Activated CD8-positive, alpha-beta memory T cell treated with anti-CD3 and anti-CD28 coated beads, Interleukin-2, amount 10 ng/mL, durations not matched to agents 7 days and 5 days (primary cell): ENCODE measurements around the gene OSBPL9. TPM values are rescaled to one million over a fixed set of nuclear protein-coding genes. Genes with fewer than 3 reads are reported as not detected.
A peak's percentile ranks its signal among the peaks of the same experiment; 100 is the strongest.

Experiments
- ATAC-seq: fragments of 150-1000 bp; cut with Tn5 transposase; one replicate; pipeline ENCODE4 v1.10.0; 2021; ENCODE audit warnings: moderate library complexity
- CTCF ChIA-PET: fragments of 350-600 bp; sonication (Branson Sonifier 250); formaldehyde crosslinking; loops from one replicate; lab custom pipeline; 2021; ENCODE audit warnings: antibody characterized with exemption; lab: Charles Lee
- DNase-seq: peaks from one replicate; pipeline ENCODE4 v3.0.0-alpha.2; 2020
- H3K27ac Mint-ChIP-seq: one replicate; pipeline ENCODE4 v1.8.0; 2021; ENCODE audit warnings: mild to moderate bottlenecking, mixed read lengths
- H3K27me3 Mint-ChIP-seq: one replicate; pipeline ENCODE4 v1.8.0; 2021; ENCODE audit warnings: mixed read lengths
- H3K36me3 Mint-ChIP-seq: one replicate; pipeline ENCODE4 v1.8.0; 2021; ENCODE audit warnings: mild to moderate bottlenecking, mixed read lengths
- H3K4me1 Mint-ChIP-seq: one replicate; pipeline ENCODE4 v1.8.0; 2021; ENCODE audit warnings: mixed read lengths
- H3K4me3 Mint-ChIP-seq: one replicate; pipeline ENCODE4 v1.8.0; 2021; ENCODE audit warnings: mild to moderate bottlenecking, moderate library complexity, mixed read lengths
- H3K9me3 Mint-ChIP-seq: one replicate; pipeline ENCODE4 v1.8.0; 2022; ENCODE audit warnings: low read depth, mixed read lengths
- total RNA-seq, 2 experiments: library from RNA; stranded (reverse); gene quantifications; one replicate each; pipeline ENCODE4 v1.2.3, GENCODE V29; 2021

OSBPL9 gene
- total RNA-seq, result 10 to 100 TPM; 46.5 to 48.5 TPM

GRCh38 chr1:51616903-51617708 lies at the start of gene OSBPL9:
Gene OSBPL9, plus strand, starts transcription at chr1:51617092. Its CDS starts 19 bp downstream, at chr1:51617111.
- DNase-seq, result peak; percentile 93
- H3K4me1 Mint-ChIP-seq, result peaks cover 22% of the 10 kb centered on the region
- peak within 1 kb of the TSS; percentile 94 for H3K27ac Mint-ChIP-seq
- no peaks in the 10 kb centered on the region for H3K9me3 Mint-ChIP-seq
- CTCF ChIA-PET, result no interaction called here
- H3K27me3 Mint-ChIP-seq, result peaks cover 1% of the 10 kb centered on the region
- no peaks in the 10 kb centered on the region for H3K36me3 Mint-ChIP-seq
- ATAC-seq, result peak; percentile 95
- H3K4me3 Mint-ChIP-seq, result peak within 1 kb of the TSS; percentile 99

- CTCF ChIA-PET, result interaction anchor here (1.2 kb wide), 1 partner anchor 201 kb away, joined by 3 read pairs; no protein-coding TSS in a partner anchor
- no peak overlapping the region for H3K4me3 Mint-ChIP-seq
- H3K36me3 Mint-ChIP-seq, result no peaks in the 10 kb centered on the region
- DNase-seq (no peak), ATAC-seq (no peak)
- no peak overlapping the region for H3K27ac Mint-ChIP-seq
- peaks cover 42% of the 10 kb centered on the region for H3K4me1 Mint-ChIP-seq
- no peaks in the 10 kb centered on the region for H3K27me3 Mint-ChIP-seq
- no peaks in the 10 kb centered on the region for H3K9me3 Mint-ChIP-seq
These were observed 49.2 kb upstream of the OSBPL9 start for GRCh38 chr1:51567653-51568052.

GRCh38 chr1:51568231-51568935 lies 48.5 kb upstream of the OSBPL9 start:
- Mint-ChIP-seq H3K4me3 (no peak overlapping the region), H3K9me3 (no peaks in the 10 kb centered on the region), H3K27ac (peak overlapping the region; percentile 90), H3K27me3 (no peaks in the 10 kb centered on the region), H3K36me3 (no peaks in the 10 kb centered on the region), H3K4me1 (peaks cover 40% of the 10 kb centered on the region)
- CTCF ChIA-PET, result interaction anchor here (1.2 kb wide), 1 partner anchor 201 kb away, joined by 3 read pairs; no protein-coding TSS in a partner anchor
- no peak for DNase-seq
- ATAC-seq, result no peak

GRCh38 chr1:51569284-51570062 lies 47.4 kb upstream of the OSBPL9 start:
- H3K36me3 Mint-ChIP-seq, result no peaks in the 10 kb centered on the region
- no peaks in the 10 kb centered on the region for H3K27me3 Mint-ChIP-seq
- peaks cover 37% of the 10 kb centered on the region for H3K4me1 Mint-ChIP-seq
- CTCF ChIA-PET, result interaction anchor here (0.9 to 1.3 kb wide), 3 partner anchors 32 to 199 kb away, joined by 3 to 4 read pairs (median 3); no protein-coding TSS in a partner anchor
- ATAC-seq (peak; percentile 88), DNase-seq (peak; percentile 54)
- H3K4me3 Mint-ChIP-seq, result peak overlapping the region; percentile 31
- H3K27ac Mint-ChIP-seq, result peak overlapping the region; percentile 90
- no peaks in the 10 kb centered on the region for H3K9me3 Mint-ChIP-seq

GRCh38 chr1:51570063-51570710 lies 46.7 kb upstream of the OSBPL9 start:
- Mint-ChIP-seq H3K36me3 (no peaks in the 10 kb centered on the region), H3K27me3 (no peaks in the 10 kb centered on the region), H3K4me1 (peaks cover 37% of the 10 kb centered on the region), H3K27ac (peak overlapping the region; percentile 90), H3K4me3 (no peak overlapping the region), H3K9me3 (no peaks in the 10 kb centered on the region)
- ATAC-seq (peak; percentile 8), DNase-seq (no peak)
- CTCF ChIA-PET, result interaction anchor here (0.9 to 1.3 kb wide), 2 partner anchors 33 to 198 kb away, joined by 3 to 4 read pairs; no protein-coding TSS in a partner anchor

- no peaks in the 10 kb centered on the region for H3K27me3 Mint-ChIP-seq
- H3K9me3 Mint-ChIP-seq, result no peaks in the 10 kb centered on the region
- H3K36me3 Mint-ChIP-seq, result peaks cover 4% of the 10 kb centered on the region
- no peak for DNase-seq
- CTCF ChIA-PET, result no interaction called here
- no peak overlapping the region for H3K27ac Mint-ChIP-seq
- ATAC-seq, result no peak
- H3K4me3 Mint-ChIP-seq, result no peak overlapping the region
- H3K4me1 Mint-ChIP-seq, result peaks cover 54% of the 10 kb centered on the region
These were observed 44.5 kb upstream of the OSBPL9 start for GRCh38 chr1:51572365-51572764.

- ATAC-seq (no peak), DNase-seq (no peak)
- Mint-ChIP-seq H3K27ac (peak overlapping the region; percentile 2), H3K9me3 (no peaks in the 10 kb centered on the region), H3K27me3 (no peaks in the 10 kb centered on the region), H3K4me1 (peaks cover 50% of the 10 kb centered on the region), H3K36me3 (peaks cover 7% of the 10 kb centered on the region), H3K4me3 (no peak overlapping the region)
- CTCF ChIA-PET, result no interaction called here
These were observed 42.1 kb upstream of the OSBPL9 start for GRCh38 chr1:51574796-51575195.

GRCh38 chr1:51575406-51576084 lies 41.3 kb upstream of the OSBPL9 start:
- no peak for DNase-seq
- no peak for ATAC-seq
- no peaks in the 10 kb centered on the region for H3K27me3 Mint-ChIP-seq
- H3K4me1 Mint-ChIP-seq, result peaks cover 43% of the 10 kb centered on the region
- H3K36me3 Mint-ChIP-seq, result peaks cover 7% of the 10 kb centered on the region
- no peaks in the 10 kb centered on the region for H3K9me3 Mint-ChIP-seq
- CTCF ChIA-PET, result interaction anchor here (1.2 kb wide), 1 partner anchor 40 kb away, joined by 4 read pairs; no protein-coding TSS in a partner anchor
- peak overlapping the region; percentile 52 for H3K27ac Mint-ChIP-seq
- no peak overlapping the region for H3K4me3 Mint-ChIP-seq

- CTCF ChIA-PET, result interaction anchor here (1.2 kb wide), 1 partner anchor 41 kb away, joined by 4 read pairs; no protein-coding TSS in a partner anchor
- H3K27ac Mint-ChIP-seq, result peak overlapping the region; percentile 52
These were observed 40.8 kb upstream of the OSBPL9 start for GRCh38 chr1:51576085-51576444.

GRCh38 chr1:51576923-51577322 lies 40.0 kb upstream of the OSBPL9 start:
- no peaks in the 10 kb centered on the region for H3K27me3 Mint-ChIP-seq
- H3K4me3 Mint-ChIP-seq, result no peak overlapping the region
- peaks cover 7% of the 10 kb centered on the region for H3K36me3 Mint-ChIP-seq
- ATAC-seq, result no peak
- H3K4me1 Mint-ChIP-seq, result peaks cover 37% of the 10 kb centered on the region
- no peaks in the 10 kb centered on the region for H3K9me3 Mint-ChIP-seq
- CTCF ChIA-PET, result no interaction called here
- no peak for DNase-seq
- no peak overlapping the region for H3K27ac Mint-ChIP-seq

More at GRCh38 chr1:51576085-51576444, 40.8 kb upstream of the OSBPL9 start:
- H3K9me3 Mint-ChIP-seq, result no peaks in the 10 kb centered on the region
- no peaks in the 10 kb centered on the region for H3K27me3 Mint-ChIP-seq
- peak; percentile 51 for ATAC-seq
- peaks cover 37% of the 10 kb centered on the region for H3K4me1 Mint-ChIP-seq
- H3K4me3 Mint-ChIP-seq, result no peak overlapping the region
- DNase-seq, result no peak
- H3K36me3 Mint-ChIP-seq, result peaks cover 7% of the 10 kb centered on the region

- Mint-ChIP-seq H3K4me3 (no peak overlapping the region), H3K36me3 (peaks cover 7% of the 10 kb centered on the region), H3K27me3 (no peaks in the 10 kb centered on the region), H3K4me1 (peaks cover 37% of the 10 kb centered on the region), H3K9me3 (no peaks in the 10 kb centered on the region), H3K27ac (peak overlapping the region; percentile 38)
- ATAC-seq (peak; percentile 42), DNase-seq (no peak)
- CTCF ChIA-PET, result interaction anchor here (1.2 kb wide), 1 partner anchor 43 kb away, joined by 3 read pairs; no protein-coding TSS in a partner anchor
These were observed 38.3 kb upstream of the OSBPL9 start for GRCh38 chr1:51578383-51579109.
